GM18526 (cell line): ENCODE measurements around the gene ZNF576.

Experiments used
- POLR2A ChIP-seq: IDR thresholded peaks from 3 replicates; pipeline ENCODE4 v1.6.1; 2011; ENCODE audit not compliant: insufficient read length; ENCODE audit errors: extremely low read depth

ZNF576 gene

DNA sequence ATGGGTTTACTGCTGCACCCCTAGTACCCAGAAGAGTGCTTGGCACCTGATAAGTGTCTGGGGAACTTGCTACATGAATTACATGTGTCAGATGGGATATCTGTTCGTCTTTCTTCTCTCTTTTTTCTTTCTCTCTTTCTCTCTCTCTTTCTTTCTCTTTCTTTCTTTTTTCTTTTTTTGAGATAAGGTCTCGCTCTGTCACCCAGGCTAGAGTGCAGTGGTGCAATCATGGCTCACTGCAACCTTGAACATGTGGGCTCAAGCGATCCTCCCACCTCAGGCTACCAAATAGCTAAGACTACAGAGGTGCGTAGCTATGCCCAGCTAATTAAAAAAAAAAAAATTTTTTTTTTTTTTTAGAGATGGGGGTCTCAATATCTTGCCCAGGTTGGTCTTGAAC, 37.1 kb downstream of the ZNF576 start:
- no peak for TF ChIP-seq POLR2A

DNA sequence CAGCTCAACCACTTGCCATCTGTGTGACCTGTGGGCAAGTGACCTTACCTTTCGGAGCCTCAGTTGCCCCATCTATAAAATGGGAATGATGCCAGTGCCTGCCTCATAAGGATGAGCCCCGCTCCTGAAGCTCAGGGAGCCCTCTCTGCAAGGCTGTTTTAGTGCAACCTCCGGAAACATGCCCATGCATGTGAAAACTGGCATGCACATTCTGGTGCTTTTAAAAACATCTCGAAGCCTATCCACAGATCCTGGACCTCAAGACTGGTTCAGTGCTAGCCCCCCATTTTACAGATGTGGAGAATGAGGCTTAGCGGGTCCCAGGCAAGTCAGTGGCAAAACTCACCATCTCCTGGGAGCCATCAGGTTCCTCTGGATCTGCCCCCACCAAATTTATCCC, 37.7 kb downstream of the ZNF576 start:
- TF ChIP-seq POLR2A, result no peak

DNA sequence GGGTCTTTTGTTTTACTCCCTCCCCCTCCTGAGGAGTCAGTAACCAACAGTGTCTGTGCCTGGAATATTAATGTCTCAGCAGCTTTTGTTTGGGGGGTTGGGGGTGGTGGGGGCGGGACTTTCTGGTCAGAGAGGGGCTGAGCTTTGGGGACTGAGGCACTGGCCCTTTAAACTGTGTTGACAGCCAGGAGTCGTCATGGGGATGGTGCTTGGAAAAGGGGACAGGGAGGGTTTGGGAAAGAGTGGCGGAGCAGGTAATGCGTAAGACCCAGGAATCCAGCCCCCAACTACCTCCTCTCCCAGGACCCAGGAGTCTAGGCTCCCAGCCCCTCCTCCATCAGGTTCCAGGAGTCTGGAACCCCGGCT, 38.1 kb downstream of the ZNF576 start:
- TF ChIP-seq POLR2A, result no peak

DNA sequence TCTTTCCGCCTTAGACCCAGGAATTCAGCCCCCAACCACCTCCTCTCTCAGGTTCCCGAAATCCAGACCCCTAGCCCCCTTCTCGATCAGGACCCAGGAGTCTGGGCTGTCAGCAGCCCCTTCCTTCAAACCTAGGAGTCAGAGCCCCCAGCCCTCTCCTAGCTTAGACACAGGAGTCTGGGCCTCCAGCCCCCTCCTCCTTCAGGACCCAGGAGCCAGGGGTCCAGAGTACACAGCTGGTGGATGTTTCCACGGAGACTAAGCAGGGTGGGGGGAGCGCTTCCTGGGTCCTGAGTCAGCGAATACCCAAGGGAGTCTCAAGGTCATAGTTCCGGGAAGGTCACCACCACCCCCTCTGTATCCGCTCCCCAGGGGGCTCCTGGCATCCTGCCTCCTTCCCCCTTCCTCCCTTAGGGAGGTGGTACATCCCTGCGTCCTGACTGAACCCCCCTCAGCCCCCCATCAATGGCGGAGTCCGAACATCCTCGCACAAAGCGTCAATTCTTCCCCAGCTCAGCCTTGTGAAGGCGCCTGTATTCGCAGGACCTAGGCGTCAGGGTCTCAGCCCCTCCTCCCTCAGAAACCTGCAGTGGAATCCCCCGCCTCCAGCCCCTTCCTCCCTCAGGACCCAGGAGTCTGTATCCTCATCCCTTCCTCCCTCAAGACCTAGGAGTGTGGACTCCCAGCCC, 38.6 kb downstream of the ZNF576 start:
- no peak for TF ChIP-seq POLR2A

DNA sequence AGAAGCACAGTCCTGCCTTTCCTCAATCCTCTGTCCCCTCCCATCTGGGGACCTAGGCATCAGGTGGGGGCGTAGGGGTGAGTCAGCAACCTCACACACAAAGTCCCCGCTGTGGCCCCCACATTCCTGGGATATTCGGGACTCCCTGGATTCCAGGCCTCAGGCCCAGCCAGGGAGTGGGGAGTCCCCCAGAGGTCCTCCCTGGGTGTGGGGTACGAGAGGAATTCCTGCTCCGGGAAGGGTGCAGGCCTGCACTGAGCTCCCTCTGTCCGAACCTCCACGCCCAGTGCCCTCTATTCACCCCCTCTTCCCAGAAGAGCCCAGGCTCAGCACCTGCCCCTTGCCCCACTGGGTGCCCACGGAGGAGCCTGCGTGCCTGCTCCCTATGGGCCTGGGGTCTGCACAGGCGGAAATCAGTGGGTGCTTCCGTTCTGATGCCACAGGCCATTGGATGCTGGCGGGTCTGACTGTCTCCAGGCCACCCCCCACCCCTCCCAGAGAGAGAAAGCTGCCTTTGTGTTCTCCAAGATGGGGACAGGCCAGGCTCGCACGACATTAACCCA, 39.8 kb downstream of the ZNF576 start:
- TF ChIP-seq POLR2A, result no peak

DNA sequence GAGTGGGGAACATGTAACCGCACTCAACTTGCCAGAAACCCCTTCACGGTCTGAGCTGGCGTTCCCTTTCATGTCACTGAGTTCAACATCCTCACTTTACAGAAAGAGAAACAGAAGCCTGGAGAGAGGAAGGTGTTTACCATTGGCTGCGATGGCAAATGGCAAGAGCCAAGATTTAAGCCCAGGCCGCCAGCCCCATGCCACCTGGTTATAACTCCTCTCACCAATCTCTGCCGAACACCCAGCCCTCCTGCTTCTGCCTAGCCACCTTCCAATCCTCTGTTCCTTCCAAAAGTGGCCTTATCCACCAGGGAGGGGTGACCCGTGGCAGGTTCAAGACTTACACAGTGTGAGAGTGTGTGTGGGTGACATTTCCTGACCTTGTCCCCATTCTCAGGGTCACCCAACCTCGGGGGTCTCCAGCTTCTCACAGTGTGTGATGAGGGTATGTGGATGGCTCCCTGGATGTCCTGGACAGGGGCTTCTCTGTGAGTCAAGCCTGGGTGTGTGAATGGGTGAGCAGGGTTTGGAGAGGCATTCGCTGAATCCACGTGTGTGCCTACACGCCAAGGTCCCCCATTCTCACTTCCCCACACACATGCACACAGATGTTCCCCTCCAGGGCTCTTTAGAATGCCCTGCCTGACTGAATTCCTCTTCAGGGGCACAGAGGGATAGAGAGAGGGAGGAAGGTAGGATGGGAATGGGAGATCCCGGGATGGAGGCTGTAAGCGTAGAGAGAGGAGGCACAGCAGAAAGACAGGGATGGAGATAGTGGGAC, 42.0 kb downstream of the ZNF576 start:
- TF ChIP-seq POLR2A, result no peak

DNA sequence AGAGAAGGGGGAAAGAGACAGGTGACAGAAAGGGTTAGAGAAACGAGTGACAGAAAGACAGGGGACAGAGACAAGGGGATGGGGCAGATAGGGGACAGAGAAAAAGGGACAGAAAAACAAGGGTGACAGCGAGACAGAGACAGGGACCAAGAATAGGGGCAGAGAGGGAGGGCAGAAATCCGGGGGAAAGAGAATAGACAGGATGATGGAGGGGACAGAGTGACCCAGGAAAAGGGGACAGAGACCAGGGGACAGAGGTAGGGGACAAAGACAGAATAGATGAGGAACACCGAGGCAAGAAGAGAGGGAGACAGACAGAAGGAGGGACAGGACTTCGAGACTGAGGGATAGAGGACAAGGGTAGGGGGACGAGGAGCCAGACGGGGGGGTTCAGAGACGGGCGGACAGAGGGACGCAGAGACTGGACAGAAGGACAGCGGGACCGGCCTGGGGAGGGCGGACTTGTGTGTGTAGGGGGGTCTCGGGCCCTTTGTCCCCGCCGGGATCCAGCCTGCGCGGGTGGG, 42.7 kb downstream of the ZNF576 start:
- TF ChIP-seq POLR2A, result no peak

DNA sequence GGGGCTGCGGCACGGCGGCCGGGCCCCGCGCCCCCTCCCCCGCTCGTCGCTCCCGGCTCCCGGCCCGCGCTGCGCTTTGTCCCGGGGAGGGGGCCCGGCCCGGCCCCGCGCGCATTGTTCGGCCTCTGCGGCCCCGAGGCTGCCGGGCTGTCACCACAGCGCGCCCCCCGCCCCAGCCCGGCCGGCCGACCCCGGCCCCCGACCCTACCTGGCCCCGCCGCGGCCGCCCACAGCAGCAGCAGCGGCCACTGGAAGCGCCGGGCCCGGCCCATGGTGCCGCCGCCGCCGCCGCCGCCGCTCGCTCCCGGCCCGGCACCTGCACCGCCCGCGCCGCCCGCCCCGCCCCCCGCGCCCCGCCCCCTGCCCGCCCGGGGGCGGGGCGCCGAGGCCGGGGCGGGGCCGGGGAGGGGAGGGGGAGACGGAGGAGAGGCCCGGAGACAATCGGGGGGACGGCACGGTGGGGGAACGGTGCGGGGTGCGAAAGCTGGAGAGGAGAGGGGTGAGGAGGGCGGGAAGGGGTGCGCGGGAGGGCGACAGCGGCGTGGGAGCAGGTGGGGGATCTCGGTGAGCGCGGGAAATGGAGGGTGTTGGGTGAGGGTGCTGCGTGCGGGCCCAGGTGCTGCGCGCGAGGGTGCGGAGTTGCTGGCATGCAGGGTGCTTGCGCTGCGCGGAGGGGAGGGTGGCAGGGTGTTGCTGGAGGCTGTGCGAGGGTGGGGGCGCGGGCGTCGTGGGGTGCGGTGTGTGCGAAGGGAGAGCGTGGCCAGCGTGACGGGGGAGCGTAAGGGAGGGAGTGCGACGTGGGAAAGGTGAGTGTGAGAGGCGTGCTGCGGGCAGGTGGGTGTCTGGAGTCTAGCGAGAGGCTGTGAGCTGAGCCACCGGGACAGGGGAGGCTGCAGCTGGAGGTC, 43.4 kb downstream of the ZNF576 start, which contains the start of gene CADM4:
Gene CADM4 (minus strand): TSS at position 332 of the 905 bp plus-strand sequence. CDS start 60 bp downstream, at position 272.
- TF ChIP-seq POLR2A, result no peak

DNA sequence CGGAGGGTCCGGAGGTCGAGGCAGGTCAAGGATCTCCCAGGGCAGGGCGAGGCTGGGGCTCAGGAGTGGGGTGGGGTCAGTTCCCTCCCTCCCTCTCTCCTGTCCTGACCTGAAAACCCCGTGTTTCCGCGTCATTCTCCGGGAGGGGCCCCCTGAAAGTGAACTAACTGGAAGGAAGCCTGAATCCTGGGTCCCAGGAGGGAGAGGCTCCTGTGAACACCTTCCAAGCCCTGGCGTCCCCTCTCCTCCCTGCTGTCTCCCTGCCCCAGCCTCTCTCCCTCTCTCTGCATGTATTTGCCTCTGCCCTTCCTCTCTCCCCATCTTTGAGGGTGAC, 44.0 kb downstream of the ZNF576 start:
- no peak for TF ChIP-seq POLR2A

DNA sequence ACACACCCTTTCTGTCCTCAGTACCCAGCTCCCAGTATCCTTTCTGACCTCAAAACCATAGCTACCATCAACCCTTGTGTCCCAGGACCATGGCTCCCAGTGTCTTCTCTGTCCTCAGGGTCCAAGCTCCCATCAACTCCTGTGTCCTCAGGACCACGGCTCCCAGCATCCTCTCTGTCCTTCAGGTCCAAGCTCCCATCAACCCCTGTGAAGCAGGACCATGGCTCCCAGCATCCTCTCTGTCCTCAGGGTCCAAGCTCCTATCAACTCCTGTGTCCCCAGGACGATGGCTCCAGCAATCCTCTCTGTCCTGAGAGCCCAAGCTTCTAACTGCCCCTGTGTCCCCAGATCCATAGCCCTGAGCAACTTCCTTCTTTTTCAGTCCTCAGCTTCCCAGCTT, 44.9 kb downstream of the ZNF576 start:
- no peak for TF ChIP-seq POLR2A

DNA sequence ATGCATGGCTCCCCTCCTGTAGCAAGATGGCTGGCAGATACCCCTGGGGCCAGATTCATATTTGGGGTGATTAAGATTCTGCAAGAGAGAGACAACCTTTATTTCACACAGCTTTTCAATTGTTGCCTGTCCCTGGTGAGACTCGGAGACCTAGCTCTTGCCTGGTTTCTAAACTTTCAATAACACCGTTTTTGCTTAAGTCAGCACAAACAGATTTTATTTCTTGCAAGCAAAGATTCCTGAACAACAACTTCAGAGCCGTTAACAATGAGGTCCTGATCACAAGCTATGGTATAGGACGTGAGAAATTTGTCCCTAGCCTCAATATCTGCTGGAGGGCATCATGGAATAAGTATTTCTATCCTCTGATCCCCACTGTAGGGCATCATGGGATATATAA, 46.1 kb downstream of the ZNF576 start:
- TF ChIP-seq POLR2A, result no peak

DNA sequence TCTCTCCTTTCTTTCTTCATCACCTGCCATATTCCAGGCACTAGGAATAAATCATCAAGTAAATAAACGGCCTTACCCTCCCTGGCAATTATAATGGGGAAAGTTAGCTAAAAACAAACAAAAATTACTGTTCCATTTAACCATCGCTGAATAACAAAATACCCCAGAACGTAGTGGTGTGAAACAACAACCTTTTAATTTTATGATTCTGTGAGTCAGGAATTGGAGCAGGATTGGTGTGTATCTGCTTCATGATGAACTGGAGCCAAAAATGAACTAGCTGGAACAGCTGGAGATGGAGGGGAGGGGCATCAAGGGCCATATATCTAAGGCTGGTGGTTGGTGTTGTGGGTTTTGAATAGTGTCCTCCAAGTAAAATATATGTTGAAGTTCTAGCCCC, 46.9 kb downstream of the ZNF576 start:
- no peak for TF ChIP-seq POLR2A

DNA sequence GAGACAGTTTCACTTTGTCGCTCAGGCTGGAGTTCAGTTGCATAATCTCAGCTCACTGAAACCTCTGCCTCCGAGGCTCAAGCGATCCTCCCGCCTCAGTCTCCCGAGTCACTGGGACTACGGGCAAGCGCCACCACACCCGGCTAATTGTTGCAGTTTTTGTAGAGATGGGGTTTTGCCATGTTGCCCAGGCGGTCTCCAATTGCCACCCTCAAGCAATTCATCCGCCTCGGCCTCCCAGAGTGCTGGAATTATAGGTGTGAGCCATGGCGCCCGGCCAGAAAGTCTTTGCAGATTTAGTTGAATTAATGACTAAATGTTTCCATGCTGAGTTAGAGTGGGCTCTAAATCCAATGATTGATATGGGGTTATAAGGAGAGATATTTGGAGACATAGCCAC, 47.8 kb downstream of the ZNF576 start:
- TF ChIP-seq POLR2A, result no peak

DNA sequence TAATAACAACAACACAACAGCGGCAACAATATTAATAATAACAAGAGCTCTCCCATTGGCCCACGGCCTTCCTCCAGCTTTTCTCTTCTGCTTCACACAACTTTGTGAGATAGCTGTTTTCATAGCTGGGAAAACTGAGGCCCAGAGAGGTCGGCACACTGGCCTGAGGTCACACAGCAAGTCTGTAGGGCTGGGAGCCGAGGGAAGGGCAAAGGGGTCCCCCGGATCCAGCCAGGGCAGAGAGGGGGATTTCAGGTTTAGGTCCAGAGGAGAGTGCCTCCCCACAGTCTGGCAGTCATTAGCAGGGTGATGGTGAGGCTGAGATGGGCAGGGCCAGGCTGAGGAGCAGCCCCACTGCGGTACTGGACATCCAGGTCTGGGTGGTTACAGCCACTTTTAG, 52.2 kb downstream of the ZNF576 start:
- TF ChIP-seq POLR2A, result no peak

DNA sequence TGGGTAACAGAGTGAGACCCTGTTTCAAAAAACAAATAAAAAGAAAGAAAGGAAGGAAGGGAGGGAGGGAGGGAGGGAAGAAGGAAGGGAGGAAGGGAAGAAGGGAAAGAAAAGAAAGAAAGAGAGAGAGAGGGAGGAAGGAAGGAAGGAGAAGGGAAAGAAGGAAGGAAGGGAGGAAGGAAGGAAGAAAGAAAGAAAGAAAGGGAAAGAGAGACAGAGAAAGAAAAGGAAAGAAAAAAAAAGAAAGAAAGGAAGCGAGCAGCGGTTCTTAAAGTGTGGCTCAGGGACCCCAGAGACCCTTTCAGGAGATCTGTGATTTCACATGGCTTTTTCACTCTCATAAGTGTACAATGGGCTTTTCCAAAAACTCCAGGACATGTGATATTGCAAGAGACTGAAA, 53.1 kb downstream of the ZNF576 start:
- TF ChIP-seq POLR2A, result no peak
